Endothelial cell of umbilical vein (primary cell): ENCODE data around the gene RIT2.

Source experiments
- EZH2 ChIP-seq: IDR thresholded peaks from 2 replicates; pipeline ENCODE4 v1.6.1; 2012; ENCODE audit warnings: borderline replicate concordance, low read depth, mild to moderate bottlenecking, moderate library complexity, low read length, inconsistent platforms; ENCODE audit not compliant: severe bottlenecking
- FOS ChIP-seq: IDR thresholded peaks from 2 replicates; pipeline ENCODE4 v1.6.1; 2011; ENCODE audit warnings: mild to moderate bottlenecking, low read length, moderate library complexity, borderline replicate concordance; ENCODE audit not compliant: insufficient read depth
- GATA2 ChIP-seq: IDR thresholded peaks from 2 replicates; pipeline ENCODE4 v1.7.0; 2011; ENCODE audit warnings: low read depth, mild to moderate bottlenecking, moderate library complexity, mixed read lengths, low read length; ENCODE audit not compliant: insufficient read length, insufficient read depth
- JUN ChIP-seq: IDR thresholded peaks from 2 replicates; pipeline ENCODE4 v1.6.1; 2011; ENCODE audit warnings: borderline replicate concordance, low read depth; ENCODE audit not compliant: insufficient read length, insufficient read depth
- MYC ChIP-seq: IDR thresholded peaks from one replicate; pipeline ENCODE4 v1.6.1; 2011; ENCODE audit warnings: mild to moderate bottlenecking, low read depth, low read length
- POLR2A ChIP-seq: IDR thresholded peaks from 2 replicates; pipeline ENCODE4 v1.6.1; 2012; ENCODE audit warnings: low read depth, mild to moderate bottlenecking, control low read depth, low read length
- POLR2AphosphoS5 ChIP-seq: IDR thresholded peaks from 2 replicates; pipeline ENCODE4 v1.6.1; 2012; ENCODE audit warnings: low read depth, mild to moderate bottlenecking, control low read depth, low read length, moderate library complexity; ENCODE audit not compliant: insufficient read depth
- TF ChIP-seq, protein P1 (sequence below), 2 donors: IDR thresholded peaks; 1 replicate in 1 of 2; 2 replicates in 1 of 2; pipeline ENCODE4 v1.5.1; 2011; ENCODE audit warnings: low read length in 2 of 2, mild to moderate bottlenecking in 2 of 2, moderate library complexity in 2 of 2, control low read depth in 1 of 2, inconsistent platforms in 1 of 2, low read depth in 1 of 2; ENCODE audit not compliant: insufficient read depth in 1 of 2; ENCODE audit errors: extremely low read depth in 1 of 2
- TF ChIP-seq, protein P2 (sequence below): IDR thresholded peaks from 2 replicates; pipeline ENCODE4 v1.6.1; 2011; ENCODE audit not compliant: insufficient read depth, insufficient read length

DNA sequence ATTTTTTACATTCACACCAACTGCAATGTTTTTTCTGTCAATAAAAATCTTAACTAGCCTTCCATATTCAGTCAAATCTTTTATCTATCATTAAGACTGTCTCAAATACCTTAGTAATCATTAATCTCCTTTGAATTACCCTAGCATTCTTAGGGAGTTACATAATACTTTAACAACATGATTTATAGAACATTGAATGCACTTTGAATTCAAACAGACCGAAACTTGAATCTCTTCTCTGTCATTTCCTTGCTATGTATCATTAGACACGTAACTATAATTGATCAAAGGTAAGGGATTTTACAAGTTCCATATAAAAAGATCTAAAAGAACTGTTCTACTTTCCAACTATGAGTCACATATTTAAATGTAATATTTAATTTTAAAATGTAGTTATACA lies 330.9 kb downstream of the RIT2 start:
- TF ChIP-seq, protein P1, sequence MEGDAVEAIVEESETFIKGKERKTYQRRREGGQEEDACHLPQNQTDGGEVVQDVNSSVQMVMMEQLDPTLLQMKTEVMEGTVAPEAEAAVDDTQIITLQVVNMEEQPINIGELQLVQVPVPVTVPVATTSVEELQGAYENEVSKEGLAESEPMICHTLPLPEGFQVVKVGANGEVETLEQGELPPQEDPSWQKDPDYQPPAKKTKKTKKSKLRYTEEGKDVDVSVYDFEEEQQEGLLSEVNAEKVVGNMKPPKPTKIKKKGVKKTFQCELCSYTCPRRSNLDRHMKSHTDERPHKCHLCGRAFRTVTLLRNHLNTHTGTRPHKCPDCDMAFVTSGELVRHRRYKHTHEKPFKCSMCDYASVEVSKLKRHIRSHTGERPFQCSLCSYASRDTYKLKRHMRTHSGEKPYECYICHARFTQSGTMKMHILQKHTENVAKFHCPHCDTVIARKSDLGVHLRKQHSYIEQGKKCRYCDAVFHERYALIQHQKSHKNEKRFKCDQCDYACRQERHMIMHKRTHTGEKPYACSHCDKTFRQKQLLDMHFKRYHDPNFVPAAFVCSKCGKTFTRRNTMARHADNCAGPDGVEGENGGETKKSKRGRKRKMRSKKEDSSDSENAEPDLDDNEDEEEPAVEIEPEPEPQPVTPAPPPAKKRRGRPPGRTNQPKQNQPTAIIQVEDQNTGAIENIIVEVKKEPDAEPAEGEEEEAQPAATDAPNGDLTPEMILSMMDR (IDR thresholded peaks at IDR 0.05; ENCODE audit: extremely low read depth in 1 of 2, insufficient read depth in 1 of 2, low read depth in 1 of 2, low read length in 2 of 2): no peak
- TF ChIP-seq, protein P2, sequence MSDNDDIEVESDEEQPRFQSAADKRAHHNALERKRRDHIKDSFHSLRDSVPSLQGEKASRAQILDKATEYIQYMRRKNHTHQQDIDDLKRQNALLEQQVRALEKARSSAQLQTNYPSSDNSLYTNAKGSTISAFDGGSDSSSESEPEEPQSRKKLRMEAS: no peak
- TF ChIP-seq POLR2A: no peak
- no peak for TF ChIP-seq EZH2
- no peak for TF ChIP-seq GATA2
- TF ChIP-seq POLR2AphosphoS5: no peak
- TF ChIP-seq MYC: no peak
- TF ChIP-seq JUN: no peak
- TF ChIP-seq FOS: no peak
